Adrenal gland (tissue), 12 donors: ENCODE data around the gene COL23A1. TPM values are rescaled to one million over a fixed set of nuclear protein-coding genes. Genes with fewer than 3 reads are reported as not detected.

Experiments used
- DNase-seq, 7 donors: peaks; one replicate each; pipeline ENCODE4 v3.0.0-alpha.2; 2019 to 2020
- H3K27ac ChIP-seq, 5 donors: fragments of 200-600 bp; sonication (generic) in 4 of 5; 1 replicate in 3 of 5; 2 replicates in 2 of 5; pipeline versions ENCODE4 v1.5.1 to v1.8.0; 2016 to 2020; ENCODE audit warnings: mild to moderate bottlenecking in 1 of 5
- H3K27me3 ChIP-seq: fragments of 200-600 bp; 2 replicates; pipeline ENCODE4 v1.8.0; 2021
- H3K36me3 ChIP-seq, 2 donors: fragments of 200-600 bp; replicated peaks in 1 of 2; 1 replicate in 1 of 2; 2 replicates in 1 of 2; pipeline versions ENCODE4 v1.5.1 to v1.8.0; 2018 to 2022
- H3K4me1 ChIP-seq, 2 donors: fragments of 200-600 bp; replicated peaks in 1 of 2; 1 replicate in 1 of 2; 2 replicates in 1 of 2; pipeline versions ENCODE4 v1.5.1 to v1.8.0; 2018 to 2021
- H3K4me3 ChIP-seq, 4 donors: fragments of 200-600 bp; sonication (generic) in 3 of 4; one replicate each; pipeline ENCODE4 v1.5.1; 2016 to 2018
- H3K9me3 ChIP-seq, 3 donors: fragments of 200-600 bp; sonication (generic) in 1 of 3; replicated peaks in 1 of 3; 1 replicate in 2 of 3; 2 replicates in 1 of 3; pipeline versions ENCODE4 v1.5.1 to v1.8.0; 2016 to 2021
- CTCF ChIP-seq, 6 experiments: fragments of 450-650 bp in 4 of 6; fragments of 200-600 bp in 2 of 6; sonication (generic) in 1 of 6; IDR thresholded peaks; 1 replicate in 5 of 6; 2 replicates in 1 of 6; pipeline versions ENCODE4 v1.5.1 to v1.8.0; 2016 to 2021; ENCODE audit warnings: antibody characterized with exemption in 6 of 6, mild to moderate bottlenecking in 2 of 6, moderate library complexity in 1 of 6
- POLR2A ChIP-seq, 2 donors: fragments of 450-650 bp; IDR thresholded peaks; one replicate each; pipeline ENCODE4 v1.6.1; 2017; ENCODE audit warnings: antibody characterized with exemption in 2 of 2, mild to moderate bottlenecking in 2 of 2, moderate library complexity in 1 of 2
- WGBS, 4 donors: extraction: QIAGEN DNeasy Blood & Tissue Kit in 2 of 4; methylation state at CpG; one replicate each; pipeline versions ENCODE4 v1.1.5 to v1.1.7; 2013 to 2017; 5-methylcytosine and 5-hydroxymethylcytosine counted together
- intact Hi-C, 2 donors: fragments of 100-400 bp; cut with DNase I; formaldehyde crosslinking; loops; one replicate each; pipeline versions ENCODE4 v1.14.1 to v1.15.0; 2022 to 2023
- polyA plus RNA-seq, 3 donors: library from polyadenylated mRNA; stranded (reverse); fragments of 200-250 nt in 2 of 3; fragments of 350-450 nt in 1 of 3; fragmentation: Illumina TruSeq in 1 of 3; extraction: RNeasy Lipid Tissue Mini Kit (QIAGEN cat#74804) in 1 of 3; gene quantifications; one replicate each; pipeline ENCODE4 v1.2.3, GENCODE V29; 2013 to 2014
- total RNA-seq, 9 donors: library from RNA; depleted of rRNA in 4 of 9; stranded (reverse); fragments of >200 nt in 4 of 9; fragments of 120-200 nt in 1 of 9; fragmentation: NEBNext Ultra II Directional in 1 of 9; extraction: Animal tissue kit (Norgen Biotek cat#: 25700) in 1 of 9; gene quantifications; one replicate each; pipeline versions ENCODE4 v1.1.0 to v1.2.4, GENCODE V29; 2013 to 2023
- donor health status: healthy with polysubstance abuse.
- donor health status: Bipolar disorder and iron deficiency.
- donor health status: DM: yes; HTN: yes; CAD: no.
- donor health status: DM: no; HTN: no; CAD: no.
- donor health status: DM: no; HTN: no; CAD: no.
- donor health status: DM: yes; HTN: yes; CAD: no.

The COL23A1 gene
- total and polyA plus RNA-seq, 12 donors, result 0.09 to 4.4 (median 0.88) TPM

GRCh38 chr5:178564811-178565550, 25.2 kb downstream of the COL23A1 start:
- no peaks in the 10 kb centered on the region for H3K27me3 ChIP-seq
- TF ChIP-seq POLR2A (IDR thresholded peaks at IDR 0.05) (no peak), CTCF (IDR thresholded peaks at IDR 0.05) (no peak)
- no peak for DNase-seq
- no peak overlapping the region for H3K27ac ChIP-seq
- no peaks in the 10 kb centered on the region for H3K36me3 ChIP-seq
- H3K4me1 ChIP-seq, result no peaks in the 10 kb centered on the region
- WGBS, 4 donors, result 58 to 65% (median 59%) methylated on average over 12 of the region's 12 CpGs
- H3K9me3 ChIP-seq, result no peaks in the 10 kb centered on the region
- no peak overlapping the region for H3K4me3 ChIP-seq
- intact Hi-C loops, result no loop called here

GRCh38 chr5:178564397-178564796, 25.8 kb downstream of the COL23A1 start:
- H3K27ac ChIP-seq, result no peak overlapping the region
- H3K27me3 ChIP-seq, result no peaks in the 10 kb centered on the region
- H3K9me3 ChIP-seq, result no peaks in the 10 kb centered on the region
- TF ChIP-seq POLR2A (IDR thresholded peaks at IDR 0.05) (no peak), CTCF (IDR thresholded peaks at IDR 0.05) (no peak)
- no peak for DNase-seq
- no peak overlapping the region for H3K4me3 ChIP-seq
- no peaks in the 10 kb centered on the region for H3K36me3 ChIP-seq
- WGBS, 4 donors, result 34 to 45% (median 41%) methylated on average over 4 of the region's 4 CpGs
- intact Hi-C loops, result no loop called here
- H3K4me1 ChIP-seq, result no peaks in the 10 kb centered on the region

GRCh38 chr5:178563621-178564020, 26.6 kb downstream of the COL23A1 start:
- Histone ChIP-seq H3K27ac (no peak overlapping the region), H3K36me3 (no peaks in the 10 kb centered on the region), H3K27me3 (no peaks in the 10 kb centered on the region), H3K4me3 (no peak overlapping the region), H3K9me3 (no peaks in the 10 kb centered on the region), H3K4me1 (no peaks in the 10 kb centered on the region)
- WGBS, 4 donors, result 82 to 86% (median 84%) methylated on average over 8 of the region's 8 CpGs
- no peak for TF ChIP-seq POLR2A (IDR thresholded peaks at IDR 0.05)
- no peak for TF ChIP-seq CTCF (IDR thresholded peaks at IDR 0.05)
- DNase-seq, result no peak
- intact Hi-C loops, result no loop called here

- Histone ChIP-seq H3K36me3 (no peaks in the 10 kb centered on the region), H3K4me3 (no peak overlapping the region), H3K4me1 (no peaks in the 10 kb centered on the region), H3K27ac (no peak overlapping the region), H3K9me3 (no peaks in the 10 kb centered on the region), H3K27me3 (no peaks in the 10 kb centered on the region)
- no peak for DNase-seq
- WGBS, 4 donors, result 75 to 83% (median 79%) methylated on average over 23 of the region's 23 CpGs
- TF ChIP-seq POLR2A (IDR thresholded peaks at IDR 0.05) (no peak), CTCF (IDR thresholded peaks at IDR 0.05) (no peak)
- intact Hi-C loops, result no loop called here
Observed at GRCh38 chr5:178561746-178562264, 28.4 kb downstream of the COL23A1 start.
